ENCODE data around the gene CLRN1.

The CLRN1 gene

DNA sequence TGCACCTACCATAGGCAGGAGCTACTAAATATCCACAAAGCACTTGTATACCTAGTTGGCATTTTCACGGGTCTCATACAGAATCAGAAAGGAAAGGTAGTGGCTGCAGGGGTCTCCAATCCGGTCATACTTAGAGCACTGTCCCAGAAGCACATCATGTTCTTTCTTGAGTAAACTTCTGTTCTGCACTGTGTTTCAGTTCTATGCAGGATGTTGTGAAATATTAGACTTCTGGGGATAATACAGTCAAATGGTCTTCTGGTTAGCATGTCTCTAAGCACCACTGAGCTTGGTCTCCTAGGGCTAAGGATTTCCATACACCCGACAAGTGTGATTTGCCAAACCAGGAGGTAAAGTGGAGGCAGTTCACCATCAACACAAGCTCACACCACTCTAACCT, 95.2 kb downstream of the CLRN1 start:
- Histone ChIP-seq H3K27me3 (ENCODE audit: control insufficient read depth, insufficient read depth, low read length) (no peaks in the 10 kb centered on the region), H3K4me3 (ENCODE audit: low read length) (no peak overlapping the region), H3K9ac (ENCODE audit: low read length) (no peak overlapping the region), H3K27ac (ENCODE audit: low read depth, low read length) (no peak overlapping the region), H3K4me1 (ENCODE audit: control insufficient read depth, insufficient read depth, low read length) (no peaks in the 10 kb centered on the region), H3K36me3 (ENCODE audit: control insufficient read depth, insufficient read depth, low read length) (no peaks in the 10 kb centered on the region)

DNA sequence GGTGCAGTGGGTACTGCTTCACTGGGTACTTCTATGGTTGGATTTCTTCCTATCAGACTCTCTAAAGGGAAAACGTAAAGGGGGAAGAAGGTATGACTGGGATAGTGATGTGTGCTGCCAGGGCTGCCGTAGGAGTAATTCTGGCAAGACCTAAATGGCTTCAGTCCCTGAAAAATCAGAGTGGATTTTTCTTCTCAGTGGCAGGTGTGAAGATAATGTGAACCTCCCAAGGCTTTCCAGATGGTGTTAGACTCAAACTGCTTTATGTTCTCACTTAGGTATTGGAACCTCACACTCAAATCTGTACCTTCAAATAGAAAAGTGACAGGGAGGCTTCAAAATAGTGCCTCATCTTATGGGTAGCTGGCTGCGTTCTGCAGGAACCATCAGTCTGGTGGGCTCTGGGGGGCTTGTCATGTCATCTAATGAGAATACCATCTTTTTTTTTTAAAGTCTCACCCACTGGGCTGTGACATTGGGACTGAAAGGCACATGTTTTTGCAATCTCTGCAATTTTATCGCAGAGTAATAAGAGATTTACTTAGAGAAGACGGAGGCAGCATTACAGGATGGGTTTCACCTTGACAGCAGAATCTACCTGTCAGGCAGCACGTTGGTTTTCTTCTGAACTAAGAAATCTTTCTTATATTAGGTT, 95.8 kb downstream of the CLRN1 start:
- Histone ChIP-seq H3K4me3 (ENCODE audit: low read length) (no peak overlapping the region), H3K9ac (ENCODE audit: low read length) (no peak overlapping the region), H3K36me3 (ENCODE audit: control insufficient read depth, insufficient read depth, low read length) (no peaks in the 10 kb centered on the region), H3K4me1 (ENCODE audit: control insufficient read depth, insufficient read depth, low read length) (no peaks in the 10 kb centered on the region), H3K27ac (ENCODE audit: low read depth, low read length) (no peak overlapping the region), H3K27me3 (ENCODE audit: control insufficient read depth, insufficient read depth, low read length) (no peaks in the 10 kb centered on the region)
